Skeletal muscle cell (primary cell): Measurements from ENCODE around the gene RAB8A.

Source experiments
- DNase-seq: peaks from one replicate; pipeline ENCODE4 v3.0.0-alpha.2; 2010; ENCODE audit warnings: low read depth
- H3K4me3 ChIP-seq: 2 replicates; pipeline ENCODE4 v1.5.1; 2011; ENCODE audit warnings: low read depth, mild to moderate bottlenecking, control low read depth, low read length, moderate library complexity

Gene RAB8A

GRCh38 chr19:16111160-16111908, at the start of gene RAB8A:
Gene RAB8A (plus strand): TSS chr19:16111889. CDS start chr19:16111902, 13 bp downstream.
- H3K4me3 ChIP-seq: peak within 1 kb of the TSS; percentile 94
- DNase-seq: peak; percentile 97

- DNase-seq: no peak
Measured at GRCh38 chr19:16061943-16062342, 49.7 kb upstream of the RAB8A start.

GRCh38 chr19:16062789-16063188, 48.9 kb upstream of the RAB8A start:
- H3K4me3 ChIP-seq: no peak overlapping the region
- DNase-seq: no peak

More at GRCh38 chr19:16061943-16062342, 49.7 kb upstream of the RAB8A start:
- H3K4me3 ChIP-seq: no peak overlapping the region

GRCh38 chr19:16064209-16064889, 47.3 kb upstream of the RAB8A start:
- DNase-seq: no peak
- H3K4me3 ChIP-seq: no peak overlapping the region

- no peak overlapping the region for H3K4me3 ChIP-seq
- DNase-seq: no peak
Measured at GRCh38 chr19:16066611-16067104, 45.0 kb upstream of the RAB8A start.

- peak; percentile 54 for DNase-seq
- peak overlapping the region; percentile 30 for H3K4me3 ChIP-seq
Measured at GRCh38 chr19:16067205-16067938, 44.3 kb upstream of the RAB8A start.

GRCh38 chr19:16068696-16069259, 42.9 kb upstream of the RAB8A start:
- peak overlapping the region; percentile 13 for H3K4me3 ChIP-seq
- no peak for DNase-seq

- DNase-seq: no peak
- H3K4me3 ChIP-seq: no peak overlapping the region
Measured at GRCh38 chr19:16069813-16070365, 41.8 kb upstream of the RAB8A start.

- no peak for DNase-seq
- no peak overlapping the region for H3K4me3 ChIP-seq
Measured at GRCh38 chr19:16070366-16070990, 41.2 kb upstream of the RAB8A start.

GRCh38 chr19:16071072-16071691, 40.5 kb upstream of the RAB8A start:
- no peak for DNase-seq
- H3K4me3 ChIP-seq: no peak overlapping the region

GRCh38 chr19:16073481-16073880, 38.2 kb upstream of the RAB8A start:
- DNase-seq: no peak
- H3K4me3 ChIP-seq: no peak overlapping the region

- H3K4me3 ChIP-seq: no peak overlapping the region
- DNase-seq: no peak
Measured at GRCh38 chr19:16073988-16074387, 37.7 kb upstream of the RAB8A start.

GRCh38 chr19:16074488-16075365, 37.0 kb upstream of the RAB8A start:
- no peak overlapping the region for H3K4me3 ChIP-seq
- no peak for DNase-seq

GRCh38 chr19:16075430-16076153, 36.1 kb upstream of the RAB8A start:
- DNase-seq: no peak
- peak overlapping the region; percentile 77 for H3K4me3 ChIP-seq

- peak within 1 kb of the TSS; percentile 77 for H3K4me3 ChIP-seq
- DNase-seq: peak; percentile 92
Measured at GRCh38 chr19:16076154-16076957, 35.3 kb upstream of the RAB8A start, which contains the start of gene TPM4. Gene TPM4 (plus strand): TSS chr19:16076495. CDS start chr19:16076566, 71 bp downstream.

- no peak for DNase-seq
Measured at GRCh38 chr19:16076958-16077611, 34.6 kb upstream of the RAB8A start.

More at GRCh38 chr19:16076958-16077611, 34.6 kb upstream of the RAB8A start:
- H3K4me3 ChIP-seq: peak overlapping the region; percentile 77
